ENCODE data around the gene NXPH4. TPM values are rescaled to one million over a fixed set of nuclear protein-coding genes. Genes with fewer than 3 reads are reported as not detected.

Gene NXPH4
- total RNA-seq, 1 experiment from 2014 or later, result 20.3 TPM

DNA sequence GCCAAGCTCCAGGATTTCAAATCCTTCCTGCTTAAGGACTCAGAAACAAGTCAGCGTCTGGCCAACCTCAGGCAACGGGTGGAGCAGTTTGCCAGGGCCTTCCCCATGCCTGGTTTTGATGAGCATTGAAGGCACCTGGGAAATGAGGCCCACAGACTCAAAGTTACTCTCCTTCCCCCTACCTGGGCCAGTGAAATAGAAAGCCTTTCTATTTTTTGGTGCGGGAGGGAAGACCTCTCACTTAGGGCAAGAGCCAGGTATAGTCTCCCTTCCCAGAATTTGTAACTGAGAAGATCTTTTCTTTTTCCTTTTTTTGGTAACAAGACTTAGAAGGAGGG lies 17.6 kb downstream of the NXPH4 start:
- intact Hi-C loops (cut with micrococcal nuclease; ENCODE audit: unreplicated experiment), result no loop called here
- no peaks in the 10 kb centered on the region; the same call in 1 of the 2 replicates for H3K27me3 ChIP-seq (ENCODE audit: insufficient read depth, low read depth)
- H3K9me3 ChIP-seq (ENCODE audit: insufficient read depth, low read depth), result no peaks in the 10 kb centered on the region
- no peak overlapping the region for H2AFZ ChIP-seq
- no peak for DNase-seq
- ChIA-PET POLR2A (ENCODE audit: unreplicated experiment) (no interaction called here), CTCF (no interaction called here)
- H3K4me2 ChIP-seq, result no peak overlapping the region
- no peak overlapping the region for H3K4me3 ChIP-seq
- no TSS peak for BruUV-seq (replicated peaks)
- peaks cover 38% of the 10 kb centered on the region for H3K79me2 ChIP-seq (ENCODE audit: low read depth)
- H3K4me1 ChIP-seq (replicated peaks; ENCODE audit: insufficient read depth), result peaks cover 22% of the 10 kb centered on the region
- peaks cover 74% of the 10 kb centered on the region for H3F3A ChIP-seq (ENCODE audit: insufficient read depth, low read depth)
- H4K20me1 ChIP-seq (ENCODE audit: insufficient read depth), result peaks cover 28% of the 10 kb centered on the region
- TF ChIP-seq, protein P1, sequence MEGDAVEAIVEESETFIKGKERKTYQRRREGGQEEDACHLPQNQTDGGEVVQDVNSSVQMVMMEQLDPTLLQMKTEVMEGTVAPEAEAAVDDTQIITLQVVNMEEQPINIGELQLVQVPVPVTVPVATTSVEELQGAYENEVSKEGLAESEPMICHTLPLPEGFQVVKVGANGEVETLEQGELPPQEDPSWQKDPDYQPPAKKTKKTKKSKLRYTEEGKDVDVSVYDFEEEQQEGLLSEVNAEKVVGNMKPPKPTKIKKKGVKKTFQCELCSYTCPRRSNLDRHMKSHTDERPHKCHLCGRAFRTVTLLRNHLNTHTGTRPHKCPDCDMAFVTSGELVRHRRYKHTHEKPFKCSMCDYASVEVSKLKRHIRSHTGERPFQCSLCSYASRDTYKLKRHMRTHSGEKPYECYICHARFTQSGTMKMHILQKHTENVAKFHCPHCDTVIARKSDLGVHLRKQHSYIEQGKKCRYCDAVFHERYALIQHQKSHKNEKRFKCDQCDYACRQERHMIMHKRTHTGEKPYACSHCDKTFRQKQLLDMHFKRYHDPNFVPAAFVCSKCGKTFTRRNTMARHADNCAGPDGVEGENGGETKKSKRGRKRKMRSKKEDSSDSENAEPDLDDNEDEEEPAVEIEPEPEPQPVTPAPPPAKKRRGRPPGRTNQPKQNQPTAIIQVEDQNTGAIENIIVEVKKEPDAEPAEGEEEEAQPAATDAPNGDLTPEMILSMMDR (conservative IDR thresholded peaks at IDR 0.05), result no peak
- TF ChIP-seq EZH2 (IDR thresholded peaks at IDR 0.05; ENCODE audit: low read depth), result no peak
- H3K27ac ChIP-seq, result no peak overlapping the region
- no peaks in the 10 kb centered on the region for H3K9me2 ChIP-seq (ENCODE audit: insufficient read depth)
- peaks cover 38% of the 10 kb centered on the region for H3K36me3 ChIP-seq (ENCODE audit: low read depth)

DNA sequence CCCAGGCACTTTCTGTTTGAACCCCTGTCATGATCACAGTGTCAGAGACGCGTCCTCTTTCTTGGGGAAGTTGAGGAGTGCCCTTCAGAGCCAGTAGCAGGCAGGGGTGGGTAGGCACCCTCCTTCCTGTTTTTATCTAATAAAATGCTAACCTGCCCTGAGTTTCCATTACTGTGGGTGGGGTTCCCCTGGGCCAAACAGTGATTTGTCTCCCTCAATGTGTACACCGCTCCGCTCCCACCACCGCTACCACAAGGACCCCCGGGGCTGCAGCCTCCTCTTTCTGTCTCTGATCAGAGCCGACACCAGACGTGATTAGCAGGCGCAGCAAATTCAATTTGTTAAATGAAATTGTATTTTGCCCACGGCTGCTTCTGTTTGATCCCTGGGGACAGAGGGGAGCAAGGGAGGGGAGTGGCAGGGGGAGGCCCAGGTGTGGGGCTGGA lies 18.0 kb downstream of the NXPH4 start:
- H3K36me3 ChIP-seq (ENCODE audit: low read depth), result peaks cover 38% of the 10 kb centered on the region
- POLR2A ChIA-PET (ENCODE audit: unreplicated experiment), result no interaction called here
- no peak for DNase-seq
- no peak for TF ChIP-seq EZH2 (IDR thresholded peaks at IDR 0.05; ENCODE audit: low read depth)
- TF ChIP-seq, protein P1 (conservative IDR thresholded peaks at IDR 0.05), result no peak
- peaks cover 70% of the 10 kb centered on the region for H3F3A ChIP-seq (ENCODE audit: insufficient read depth, low read depth)
- peaks cover 28% of the 10 kb centered on the region for H4K20me1 ChIP-seq (ENCODE audit: insufficient read depth)
- intact Hi-C loops (cut with micrococcal nuclease; ENCODE audit: unreplicated experiment), result no loop called here
- no peak overlapping the region for H3K4me3 ChIP-seq
- H3K4me2 ChIP-seq, result no peak overlapping the region
- no peak overlapping the region for H3K27ac ChIP-seq
- CTCF ChIA-PET, result no interaction called here
- peaks cover 22% of the 10 kb centered on the region for H3K4me1 ChIP-seq (replicated peaks; ENCODE audit: insufficient read depth)
- no TSS peak for BruUV-seq (replicated peaks)
- H2AFZ ChIP-seq, result no peak overlapping the region
- no peaks in the 10 kb centered on the region for H3K9me3 ChIP-seq (ENCODE audit: insufficient read depth, low read depth)
- H3K27me3 ChIP-seq (ENCODE audit: insufficient read depth, low read depth), result peaks cover under 1% of the 10 kb centered on the region
- H3K79me2 ChIP-seq (ENCODE audit: low read depth), result peaks cover 36% of the 10 kb centered on the region
- H3K9me2 ChIP-seq (ENCODE audit: insufficient read depth), result no peaks in the 10 kb centered on the region

DNA sequence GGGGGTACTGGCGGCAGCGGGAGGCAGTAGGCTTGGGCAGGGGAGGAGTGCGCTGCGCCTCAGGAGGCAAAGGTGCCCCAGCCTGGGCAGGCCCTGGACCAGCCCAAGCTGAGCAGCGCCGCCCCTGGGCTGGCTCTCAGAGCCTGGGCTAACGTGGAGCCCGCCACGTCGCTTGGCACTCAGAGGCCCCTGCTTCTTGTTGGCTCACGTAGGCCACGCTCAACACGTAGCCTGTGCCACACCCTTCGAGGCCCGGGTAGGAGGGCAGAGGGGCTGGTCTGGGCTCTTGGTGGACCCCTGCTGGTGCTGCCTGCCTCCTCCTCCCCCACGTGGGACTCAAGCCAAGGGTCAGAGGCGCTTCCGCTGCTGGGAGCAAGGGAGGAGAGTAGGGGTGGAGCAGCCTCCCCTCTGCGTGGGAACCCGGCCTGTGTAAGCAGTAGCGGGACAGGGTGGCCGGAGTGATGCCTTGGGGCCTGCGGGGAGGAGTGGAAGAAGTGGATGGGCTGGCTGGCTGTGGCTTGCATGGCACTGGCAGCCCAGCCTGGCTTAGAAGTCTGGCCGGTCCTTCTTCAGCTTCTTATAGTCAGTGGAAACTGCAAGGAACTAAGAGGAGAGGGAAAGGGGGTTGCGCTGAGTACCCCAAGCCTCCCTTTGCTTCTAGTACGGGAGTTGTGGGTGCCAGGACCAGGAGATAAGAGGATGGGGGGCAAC lies 18.6 kb downstream of the NXPH4 start:
- TF ChIP-seq, protein P1 (conservative IDR thresholded peaks at IDR 0.05), result no peak
- TF ChIP-seq EZH2 (IDR thresholded peaks at IDR 0.05; ENCODE audit: low read depth), result no peak
- Histone ChIP-seq H3K79me2 (ENCODE audit: low read depth) (peaks cover 30% of the 10 kb centered on the region), H3K36me3 (ENCODE audit: low read depth) (peaks cover 38% of the 10 kb centered on the region), H4K20me1 (ENCODE audit: insufficient read depth) (peaks cover 28% of the 10 kb centered on the region), H3K27me3 (ENCODE audit: insufficient read depth, low read depth) (peaks cover 6% of the 10 kb centered on the region), H3K4me3 (no peak overlapping the region), H3K9me3 (ENCODE audit: insufficient read depth, low read depth) (no peaks in the 10 kb centered on the region), H3K27ac (no peak overlapping the region), H3K4me2 (no peak overlapping the region), H3K4me1 (replicated peaks; ENCODE audit: insufficient read depth) (peaks cover 22% of the 10 kb centered on the region), H3F3A (ENCODE audit: insufficient read depth, low read depth) (peaks cover 69% of the 10 kb centered on the region), H2AFZ (no peak overlapping the region), H3K9me2 (ENCODE audit: insufficient read depth) (no peaks in the 10 kb centered on the region)
- ChIA-PET POLR2A (ENCODE audit: unreplicated experiment) (no interaction called here), CTCF (no interaction called here)
- intact Hi-C loops (cut with micrococcal nuclease; ENCODE audit: unreplicated experiment), result no loop called here
- BruUV-seq (replicated peaks), result no TSS peak
- DNase-seq, result no peak

Data from PC-9 (cell line).